ENCODE results near the gene KCNQ1. TPM values are rescaled to one million over a fixed set of nuclear protein-coding genes. Genes with fewer than 3 reads are reported as not detected.

KCNQ1 gene
- total and polyA plus RNA-seq, 9 of the 15 experiments (the other 6 are each of a cell fraction or from before 2014, with no cell fraction given): 0.44 TPM; not detected in 8

DNA sequence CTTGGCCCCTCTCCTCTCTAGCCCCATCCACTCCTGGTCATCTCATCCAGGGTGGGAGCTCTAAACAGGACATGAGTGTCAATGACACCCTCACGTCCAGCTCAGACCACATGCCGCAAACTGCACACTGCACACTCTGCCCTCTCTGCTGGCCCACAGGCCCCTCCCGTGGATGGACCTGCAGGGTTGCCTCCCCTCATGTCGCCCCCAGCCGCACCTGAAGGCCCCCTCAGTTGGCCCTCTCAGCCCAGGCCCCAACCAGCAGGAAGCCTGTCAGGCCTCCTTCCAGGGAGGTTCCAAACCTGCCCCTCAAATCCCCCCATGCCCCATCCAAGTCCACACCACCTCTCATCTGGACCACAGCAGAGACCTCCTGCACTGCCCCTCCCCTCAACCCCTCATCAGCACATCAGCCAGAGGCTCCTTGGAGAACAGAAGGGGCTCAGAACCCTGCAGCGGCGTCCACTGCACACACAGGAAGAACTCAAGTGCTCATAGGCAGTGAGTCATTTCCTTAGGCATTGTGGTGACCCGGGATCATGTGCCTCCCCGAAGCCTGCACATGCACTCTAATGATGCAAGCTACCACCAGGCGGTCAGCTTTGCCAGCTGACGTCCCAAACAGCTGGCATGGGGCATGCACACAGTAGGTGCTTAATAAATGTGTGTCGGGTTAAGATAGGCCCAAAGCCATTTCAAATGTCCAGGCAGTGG is 453.7 kb downstream of the KCNQ1 start (continued):
- 0 out of 2 replicates have a peak, but pooled peaks have one; percentile 9 for TF ChIP-seq TEAD4 (IDR thresholded peaks at IDR 0.05; ENCODE audit: low read length)
- no peak for TF ChIP-seq TEAD4 (CRISPR knock-in tag; IDR thresholded peaks at IDR 0.05; ENCODE audit: borderline replicate concordance)
- no peak for TF ChIP-seq MCM2 (IDR thresholded peaks at IDR 0.05; ENCODE audit: low read depth)
- TF ChIP-seq, protein P1, sequence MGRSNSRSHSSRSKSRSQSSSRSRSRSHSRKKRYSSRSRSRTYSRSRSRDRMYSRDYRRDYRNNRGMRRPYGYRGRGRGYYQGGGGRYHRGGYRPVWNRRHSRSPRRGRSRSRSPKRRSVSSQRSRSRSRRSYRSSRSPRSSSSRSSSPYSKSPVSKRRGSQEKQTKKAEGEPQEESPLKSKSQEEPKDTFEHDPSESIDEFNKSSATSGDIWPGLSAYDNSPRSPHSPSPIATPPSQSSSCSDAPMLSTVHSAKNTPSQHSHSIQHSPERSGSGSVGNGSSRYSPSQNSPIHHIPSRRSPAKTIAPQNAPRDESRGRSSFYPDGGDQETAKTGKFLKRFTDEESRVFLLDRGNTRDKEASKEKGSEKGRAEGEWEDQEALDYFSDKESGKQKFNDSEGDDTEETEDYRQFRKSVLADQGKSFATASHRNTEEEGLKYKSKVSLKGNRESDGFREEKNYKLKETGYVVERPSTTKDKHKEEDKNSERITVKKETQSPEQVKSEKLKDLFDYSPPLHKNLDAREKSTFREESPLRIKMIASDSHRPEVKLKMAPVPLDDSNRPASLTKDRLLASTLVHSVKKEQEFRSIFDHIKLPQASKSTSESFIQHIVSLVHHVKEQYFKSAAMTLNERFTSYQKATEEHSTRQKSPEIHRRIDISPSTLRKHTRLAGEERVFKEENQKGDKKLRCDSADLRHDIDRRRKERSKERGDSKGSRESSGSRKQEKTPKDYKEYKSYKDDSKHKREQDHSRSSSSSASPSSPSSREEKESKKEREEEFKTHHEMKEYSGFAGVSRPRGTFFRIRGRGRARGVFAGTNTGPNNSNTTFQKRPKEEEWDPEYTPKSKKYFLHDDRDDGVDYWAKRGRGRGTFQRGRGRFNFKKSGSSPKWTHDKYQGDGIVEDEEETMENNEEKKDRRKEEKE (IDR thresholded peaks at IDR 0.05; ENCODE audit: borderline replicate concordance in 1 of 2, control insufficient read depth in 1 of 2, low read depth in 2 of 2, low read length in 1 of 2): no peak
- TF ChIP-seq ZNF175 (CRISPR knock-in tag; IDR thresholded peaks at IDR 0.05; ENCODE audit: low read depth): peak; percentile 80
- TF ChIP-seq RBM22 (IDR thresholded peaks at IDR 0.05; ENCODE audit: low read depth, low read length, poor library complexity, severe bottlenecking): no peak
- no peak for TF ChIP-seq SAFB2 (IDR thresholded peaks at IDR 0.05; ENCODE audit: borderline replicate concordance, low read depth, low read length, severe bottlenecking)
- TF ChIP-seq, protein P2, sequence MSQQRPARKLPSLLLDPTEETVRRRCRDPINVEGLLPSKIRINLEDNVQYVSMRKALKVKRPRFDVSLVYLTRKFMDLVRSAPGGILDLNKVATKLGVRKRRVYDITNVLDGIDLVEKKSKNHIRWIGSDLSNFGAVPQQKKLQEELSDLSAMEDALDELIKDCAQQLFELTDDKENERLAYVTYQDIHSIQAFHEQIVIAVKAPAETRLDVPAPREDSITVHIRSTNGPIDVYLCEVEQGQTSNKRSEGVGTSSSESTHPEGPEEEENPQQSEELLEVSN (IDR thresholded peaks at IDR 0.05; ENCODE audit: borderline replicate concordance in 1 of 2, extremely low read depth in 1 of 2, insufficient read depth in 1 of 2, insufficient read length in 1 of 2, low read depth in 1 of 2, low read length in 1 of 2, poor library complexity in 1 of 2, severe bottlenecking in 1 of 2): peak in 1 of 2 experiments; percentile 93
- no peak for TF ChIP-seq HNRNPUL1 (IDR thresholded peaks at IDR 0.05; ENCODE audit: low read length)
- TF ChIP-seq PHF8 (IDR thresholded peaks at IDR 0.05; ENCODE audit: borderline replicate concordance, low read length): no peak; the same call in 1 of the 2 replicates
- TF ChIP-seq MCM3 (IDR thresholded peaks at IDR 0.05): no peak
- TF ChIP-seq ERF (CRISPR knock-in tag; IDR thresholded peaks at IDR 0.05): no peak
- TF ChIP-seq MXI1 (IDR thresholded peaks at IDR 0.05; ENCODE audit: low read depth, low read length): no peak
